UCSD-AML1 (cell line): ENCODE results near the gene RPS26.
"Not testable (repeated sequence)": the region's sequence is repeated elsewhere in the genome, so short reads cannot be mapped to it uniquely, and the experiment has no call there.

Experiments used
- DNase-seq: peaks from one replicate; lab custom pipeline; 2025; ENCODE audit not compliant: unreplicated experiment; lab: John Stamatoyannopoulos, UW

The RPS26 gene

DNA sequence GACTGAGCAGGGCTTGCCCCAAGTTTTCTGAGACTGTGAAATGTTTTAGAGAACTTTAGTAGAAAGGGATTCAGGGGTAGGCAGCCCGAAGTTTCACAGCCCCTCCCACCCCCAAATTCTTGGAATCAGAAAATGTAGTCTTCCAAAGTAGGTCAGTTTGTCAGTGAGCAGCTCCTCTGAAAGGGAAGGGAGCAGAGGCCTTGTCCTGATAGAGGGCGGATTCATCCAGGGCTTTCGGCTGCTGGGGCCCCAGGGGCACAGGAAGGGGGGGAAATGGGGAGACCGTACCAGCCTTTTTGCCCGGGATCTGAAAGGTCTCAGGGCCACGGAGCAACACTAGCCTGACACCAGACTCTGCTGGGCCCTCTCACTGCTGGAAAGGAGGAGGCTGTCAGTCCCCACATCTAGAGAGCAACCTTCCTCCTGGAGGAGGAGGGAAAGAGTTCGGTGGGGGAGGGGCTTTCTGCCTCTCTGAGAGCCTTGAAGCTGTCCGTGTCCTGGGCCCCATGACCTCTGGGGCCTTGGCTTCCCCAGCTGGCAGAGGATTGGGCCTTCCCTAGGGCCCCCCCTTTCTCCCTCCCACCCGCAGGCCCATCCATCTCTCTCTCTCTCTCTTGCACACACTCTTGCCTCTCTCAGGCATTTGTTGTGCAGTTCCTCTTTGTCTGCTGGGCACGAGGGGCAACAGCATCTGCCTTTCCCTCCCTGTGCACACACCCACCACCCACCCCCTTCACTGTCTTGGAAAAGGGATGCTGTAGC is 21.1 kb upstream of the RPS26 start, which contains the start of gene IKZF4:
Gene IKZF4, plus strand, starts transcription at position 621 of the 762 bp plus-strand sequence. CDS start 451 bp downstream, outside the sequence.
- peak; percentile 73 for DNase-seq

DNA sequence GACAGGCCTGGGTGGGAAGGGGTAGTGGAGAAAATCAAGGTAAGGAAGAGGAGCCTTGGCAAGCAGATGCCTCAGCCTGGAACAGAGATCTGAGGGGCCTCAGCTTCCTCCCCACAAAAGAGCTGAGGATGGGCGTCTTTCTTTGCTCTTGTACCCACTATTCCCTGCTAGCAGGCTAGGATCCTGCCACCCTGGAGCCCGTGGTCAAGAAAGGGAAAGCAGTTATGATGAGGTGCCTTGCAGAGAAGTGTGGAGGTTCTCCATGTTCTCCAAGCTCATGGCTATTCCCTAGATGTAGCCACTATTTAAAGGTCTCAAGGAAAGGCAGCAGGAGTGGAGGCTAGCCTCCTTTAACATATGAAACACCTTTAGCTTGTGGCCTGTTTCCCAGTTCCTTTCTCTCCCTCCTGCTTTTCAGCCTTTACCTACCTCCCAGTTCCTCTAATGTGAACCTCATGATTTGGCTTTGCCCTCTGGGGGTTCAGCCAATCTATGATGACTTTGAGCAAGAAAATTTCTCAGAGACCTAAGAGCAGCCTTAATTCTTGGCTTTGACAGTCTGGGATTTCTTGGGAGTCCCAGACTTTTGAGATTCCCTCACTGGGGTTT is 19.7 kb upstream of the RPS26 start:
- DNase-seq, result peak; percentile 42

DNA sequence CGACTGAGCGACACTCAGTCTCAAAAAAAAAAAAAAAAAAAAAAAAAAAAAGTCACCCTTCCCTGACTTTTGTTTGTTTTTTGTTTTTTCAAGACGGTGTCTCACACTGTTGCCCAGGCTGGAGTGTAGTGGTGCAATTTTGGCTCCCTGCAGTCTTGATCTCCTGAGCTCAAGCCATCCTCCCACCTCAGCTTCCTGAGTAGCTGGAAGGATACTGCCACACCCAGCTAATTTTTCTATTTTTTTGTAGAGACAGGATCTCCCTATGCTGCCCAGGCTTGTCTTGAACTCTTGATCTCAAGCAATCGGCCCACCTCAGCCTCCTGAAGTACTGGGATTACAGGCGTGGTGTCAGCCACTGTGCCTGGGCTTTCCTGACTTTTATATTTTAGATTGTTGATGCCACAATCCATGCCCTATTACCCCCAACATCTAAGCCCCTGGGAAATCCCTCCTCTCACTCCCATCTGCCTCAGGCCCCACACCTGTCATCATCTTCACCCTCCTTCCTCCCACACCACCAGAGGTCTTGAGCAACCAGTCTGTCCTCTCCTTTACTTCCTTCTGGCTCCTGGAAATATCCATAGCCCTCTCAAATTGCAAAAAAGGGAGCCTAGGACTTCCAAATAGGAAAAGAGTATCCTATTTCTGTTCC is 13.1 kb upstream of the RPS26 start:
- DNase-seq, result no peak

DNA sequence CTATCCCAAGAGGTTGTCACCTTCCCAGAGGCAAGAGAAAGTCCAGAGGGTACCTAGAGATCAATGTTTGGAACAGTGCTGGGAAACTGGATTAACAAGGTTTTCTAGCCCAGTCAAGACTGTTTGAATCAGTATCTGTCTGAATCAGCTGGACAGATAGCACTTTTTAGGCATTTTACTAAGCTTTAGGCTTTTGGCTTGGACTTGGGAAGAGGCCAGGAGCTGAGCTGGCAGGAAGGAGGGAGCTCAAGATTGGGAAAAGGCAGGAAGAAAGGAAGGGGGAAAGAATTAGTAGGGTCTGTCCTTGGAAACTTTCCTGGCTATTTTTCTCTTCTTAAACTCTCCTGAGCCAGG is 12.6 kb upstream of the RPS26 start:
- DNase-seq, result no peak

- DNase-seq, result peak; percentile 20
Measured at GRCh38 chr12:56029666-56030293, 11.9 kb upstream of the RPS26 start.

- no peak for DNase-seq
Measured at GRCh38 chr12:56031987-56032386, 9.7 kb upstream of the RPS26 start.

DNA sequence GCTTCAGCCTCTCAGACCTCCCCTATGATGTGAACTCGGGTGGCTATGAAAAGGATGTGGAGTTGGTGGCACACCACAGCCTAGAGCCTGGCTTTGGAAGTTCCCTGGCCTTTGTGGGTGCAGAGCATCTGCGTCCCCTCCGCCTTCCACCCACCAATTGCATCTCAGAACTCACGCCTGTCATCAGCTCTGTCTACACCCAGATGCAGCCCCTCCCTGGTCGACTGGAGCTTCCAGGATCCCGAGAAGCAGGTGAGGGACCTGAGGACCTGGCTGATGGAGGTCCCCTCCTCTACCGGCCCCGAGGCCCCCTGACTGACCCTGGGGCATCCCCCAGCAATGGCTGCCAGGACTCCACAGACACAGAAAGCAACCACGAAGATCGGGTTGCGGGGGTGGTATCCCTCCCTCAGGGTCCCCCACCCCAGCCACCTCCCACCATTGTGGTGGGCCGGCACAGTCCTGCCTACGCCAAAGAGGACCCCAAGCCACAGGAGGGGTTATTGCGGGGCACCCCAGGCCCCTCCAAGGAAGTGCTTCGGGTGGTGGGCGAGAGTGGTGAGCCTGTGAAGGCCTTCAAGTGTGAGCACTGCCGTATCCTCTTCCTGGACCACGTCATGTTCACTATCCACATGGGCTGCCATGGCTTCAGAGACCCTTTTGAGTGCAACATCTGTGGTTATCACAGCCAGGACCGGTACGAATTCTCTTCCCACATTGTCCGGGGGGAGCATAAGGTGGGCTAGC is 7.0 kb upstream of the RPS26 start:
- DNase-seq, result no peak

- no peak for DNase-seq
Measured at GRCh38 chr12:56037161-56037560, 4.6 kb upstream of the RPS26 start.

DNA sequence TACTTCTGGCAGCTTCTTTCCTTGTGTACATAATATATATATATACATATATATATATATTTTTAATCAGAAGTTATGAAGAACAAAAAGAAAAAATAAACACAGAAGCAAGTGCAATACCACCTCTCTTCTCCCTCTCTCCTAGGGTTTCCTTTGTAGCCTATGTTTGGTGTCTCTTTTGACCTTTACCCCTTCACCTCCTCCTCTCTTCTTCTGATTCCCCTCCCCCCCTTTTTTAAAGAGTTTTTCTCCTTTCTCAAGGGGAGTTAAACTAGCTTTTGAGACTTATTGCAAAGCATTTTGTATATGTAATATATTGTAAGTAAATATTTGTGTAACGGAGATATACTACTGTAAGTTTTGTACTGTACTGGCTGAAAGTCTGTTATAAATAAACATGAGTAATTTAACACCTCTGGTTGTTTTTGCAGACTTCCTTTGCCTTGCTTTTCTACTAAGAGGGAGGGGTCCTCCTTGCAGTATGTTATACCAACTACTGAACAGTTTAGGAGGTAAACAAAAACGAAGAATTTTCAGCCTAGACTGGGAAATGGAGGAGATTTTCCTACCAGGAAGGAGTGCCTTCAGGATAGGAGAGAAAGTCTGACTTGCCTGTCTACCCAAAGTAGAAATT is 3.6 kb upstream of the RPS26 start:
- DNase-seq, result no peak

- DNase-seq, result no peak
Measured at GRCh38 chr12:56040151-56040550, 1.6 kb upstream of the RPS26 start.

DNA sequence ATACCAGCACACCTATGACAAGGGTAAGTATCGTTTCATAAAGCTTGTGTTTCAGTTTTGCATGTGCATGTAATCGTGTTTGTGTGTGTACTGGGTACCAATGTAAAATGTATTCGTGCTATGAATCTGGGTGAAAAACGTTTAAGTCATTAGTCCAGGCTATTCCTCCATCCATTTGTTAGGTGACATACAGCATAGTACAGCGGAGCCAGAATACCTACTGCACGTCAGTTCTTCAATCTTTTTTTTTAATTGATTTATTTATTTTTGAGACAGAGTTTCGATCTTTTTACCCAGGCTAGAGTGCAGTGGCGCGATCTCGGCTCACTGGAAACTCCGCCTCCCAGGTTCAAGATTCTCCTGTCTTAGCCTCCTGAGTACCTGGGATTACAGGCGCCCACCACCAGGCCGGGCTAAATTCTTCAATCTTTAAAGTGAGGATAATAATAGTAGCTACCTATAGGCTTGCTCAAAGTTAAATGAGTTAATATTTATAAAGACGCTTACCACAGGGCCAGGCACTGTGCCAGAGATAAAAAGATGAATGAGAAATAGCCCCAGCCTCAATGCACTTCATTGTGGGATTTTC is 661 bp upstream of the RPS26 start:
- no peak for DNase-seq

DNA sequence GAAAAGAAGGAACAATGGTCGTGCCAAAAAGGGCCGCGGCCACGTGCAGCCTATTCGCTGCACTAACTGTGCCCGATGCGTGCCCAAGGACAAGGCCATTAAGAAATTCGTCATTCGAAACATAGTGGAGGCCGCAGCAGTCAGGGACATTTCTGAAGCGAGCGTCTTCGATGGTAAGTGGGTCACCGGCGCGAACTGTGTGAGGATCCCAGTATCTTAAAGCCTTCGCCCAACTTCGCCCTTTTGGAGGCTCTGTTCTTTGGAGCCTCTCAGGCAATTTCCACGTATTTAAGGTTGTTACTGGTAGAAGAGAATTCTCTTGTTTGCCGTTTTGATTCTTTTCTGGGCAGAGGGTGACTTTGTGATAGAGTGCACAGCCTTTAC is 704 bp downstream of the RPS26 start:
- not testable (repeated sequence) for DNase-seq

GRCh38 chr12:56042843-56043242 is 1.1 kb downstream of the RPS26 start:
- DNase-seq, result no peak

GRCh38 chr12:56046027-56046780 is 4.5 kb downstream of the RPS26 start:
- no peak for DNase-seq

DNA sequence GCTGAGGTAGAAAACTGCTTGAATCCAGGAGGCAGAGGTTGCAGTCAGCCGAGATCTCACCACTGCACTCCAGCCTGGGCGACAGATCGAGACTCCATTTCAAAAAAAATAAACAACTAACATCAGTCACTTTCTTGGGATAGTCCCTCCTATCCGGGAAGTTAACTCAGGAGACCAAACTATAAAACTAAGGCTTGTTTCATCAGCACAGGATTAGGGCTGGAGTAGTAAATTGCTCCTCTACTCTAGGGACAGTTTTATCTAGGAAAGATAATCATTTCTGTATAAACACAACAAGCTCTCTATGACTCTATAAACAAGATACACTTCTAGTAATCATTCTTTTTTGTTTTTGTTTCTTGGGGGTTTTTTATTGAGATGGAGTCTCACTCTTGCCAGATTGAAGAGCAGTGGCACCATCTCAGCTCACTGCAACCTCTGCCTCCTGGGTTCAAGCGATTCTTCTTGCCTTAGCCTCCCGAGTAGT is 11.7 kb downstream of the RPS26 start:
- no peak for DNase-seq

GRCh38 chr12:56059964-56060363 is 18.2 kb downstream of the RPS26 start:
- DNase-seq, result not testable (repeated sequence)

GRCh38 chr12:56061982-56062381 is 20.3 kb downstream of the RPS26 start:
- DNase-seq, result no peak

DNA sequence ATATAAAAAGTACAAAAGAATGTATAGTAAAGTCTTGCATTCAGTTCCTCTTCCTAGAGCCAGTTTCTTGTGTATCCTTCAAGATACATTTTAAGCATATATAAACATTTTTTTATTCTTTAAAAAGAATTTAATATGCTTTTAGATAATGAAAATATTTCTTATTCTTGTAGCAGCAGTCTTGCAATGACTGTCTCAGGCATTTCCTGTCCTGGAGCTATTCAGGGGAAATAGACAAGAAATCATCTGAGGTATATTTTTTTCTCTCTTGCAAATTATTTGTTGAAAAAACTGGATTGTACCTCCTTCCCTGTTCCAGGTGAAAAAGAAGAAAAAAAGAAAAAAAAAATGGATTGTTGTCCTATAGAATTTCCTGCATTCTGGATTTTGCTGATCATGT is 21.3 kb downstream of the RPS26 start:
- DNase-seq, result no peak

GRCh38 chr12:56071648-56072047 is 29.9 kb downstream of the RPS26 start:
- no peak for DNase-seq
